ENCODE measurements around the gene OR6Q1. TPM values are rescaled to one million over a fixed set of nuclear protein-coding genes. Genes with fewer than 3 reads are reported as not detected.

OR6Q1 gene
- total and polyA plus RNA-seq, 9 of the 15 experiments (the other 6 are each of a cell fraction or from before 2014, with no cell fraction given) = not detected

GRCh38 chr11:58027341-58027740 lies 3.4 kb upstream of the OR6Q1 start (continued):
- TF ChIP-seq BCLAF1 (IDR thresholded peaks at IDR 0.05; ENCODE audit: borderline replicate concordance in 1 of 2, control insufficient read depth in 1 of 2, low read depth in 2 of 2, low read length in 1 of 2) (no peak), NONO (IDR thresholded peaks at IDR 0.05; ENCODE audit: low read depth in 2 of 2, low read length in 1 of 2) (no peak), ZNF184 (CRISPR knock-in tag; IDR thresholded peaks at IDR 0.05) (no peak), HDAC2 (IDR thresholded peaks at IDR 0.05) (no peak), ZNF668 (CRISPR knock-in tag; IDR thresholded peaks at IDR 0.05) (no peak)

GRCh38 chr11:58028687-58029411 lies 1.9 kb upstream of the OR6Q1 start:
- 0% methylated on average over 6 of the region's 6 CpGs for WGBS (ENCODE audit: insufficient coverage, low coverage, missing lambda C conversion rate)
- Histone ChIP-seq H3K27ac (ENCODE audit: extremely low read depth, low read depth, low read length) (no peak overlapping the region), H3K4me2 (ENCODE audit: insufficient read depth, low read length) (no peak overlapping the region), H3K4me1 (replicated peaks in 1 of 2; ENCODE audit: control insufficient read depth in 2 of 2, insufficient read depth in 2 of 2, low read length in 2 of 2) (no peaks in the 10 kb centered on the region), H3K9me3 (replicated peaks; ENCODE audit: control insufficient read depth, insufficient read depth, low read depth, low read length) (no peaks in the 10 kb centered on the region), H3K9ac (ENCODE audit: insufficient read depth in 1 of 2, low read depth in 2 of 2, low read length in 2 of 2) (no peak overlapping the region), H2AFZ (ENCODE audit: low read depth, low read length) (no peak overlapping the region), H3K4me3 (no peak overlapping the region), H3K9me1 (ENCODE audit: control insufficient read depth, insufficient read depth, low read length) (no peaks in the 10 kb centered on the region), H3K27me3 (ENCODE audit: control insufficient read depth in 2 of 2, insufficient read depth in 2 of 2, low read length in 2 of 2) (peaks cover 7 to 22% of the 10 kb centered on the region in 2 experiments; a peak in 4 of 5 replicates), H3K79me2 (ENCODE audit: control insufficient read depth, insufficient read depth, low read length) (no peaks in the 10 kb centered on the region), H3K36me3 (ENCODE audit: control insufficient read depth, insufficient read depth, low read length) (no peaks in the 10 kb centered on the region), H4K20me1 (replicated peaks; ENCODE audit: control insufficient read depth, insufficient read depth, low read length) (no peaks in the 10 kb centered on the region)
- DNase-seq (ENCODE audit: extremely low read depth in 1 of 4, low spot score in 3 of 4) (no peak), FAIRE-seq (no peak), ATAC-seq (no peak)
- POLR2A ChIA-PET = interaction anchor here (1.5 kb wide), 1 partner anchor 9 kb away, joined by 5 read pairs; no protein-coding TSS in a partner anchor
- in situ Hi-C loops (cut with MboI) = no loop called here
- no TSS peak for BruUV-seq (replicated peaks)
- CTCF ChIA-PET (ENCODE audit: low intra/inter-chr PET ratio) = no interaction called here
- intact Hi-C loops (cut with micrococcal nuclease) = no loop called here
- no peak for TF ChIP-seq USF1 (CRISPR knock-in tag; IDR thresholded peaks at IDR 0.05)
- no peak for TF ChIP-seq ZNF699 (CRISPR knock-in tag; IDR thresholded peaks at IDR 0.05; ENCODE audit: insufficient replicate concordance)
- no peak for TF ChIP-seq MAFF (IDR thresholded peaks at IDR 0.05; ENCODE audit: low read length)
- no peak for TF ChIP-seq NFIC (IDR thresholded peaks at IDR 0.05)
- no peak for TF ChIP-seq ZNF408 (CRISPR knock-in tag; IDR thresholded peaks at IDR 0.05; ENCODE audit: low read depth)
- no peak for TF ChIP-seq PRDM10 (IDR thresholded peaks at IDR 0.05; ENCODE audit: partially characterized antibody)
- TF ChIP-seq HDAC1 (IDR thresholded peaks at IDR 0.05) = no peak
- no peak for TF ChIP-seq SREBF2 (CRISPR knock-in tag; IDR thresholded peaks at IDR 0.05)

Measured in K562 (cell line).